K562 (cell line): ENCODE results near the gene HSPA14. TPM values are rescaled to one million over a fixed set of nuclear protein-coding genes. Genes with fewer than 3 reads are reported as not detected.

Experiments
- ATAC-seq: fragments of 200-7000 bp; cut with Tn5 transposase; 3 replicates; pipeline ENCODE4 v1.9.1; 2020; ENCODE audit warnings: moderate library complexity
- BruUV-seq: library from RNA; stranded (reverse); fragments of 400-500 nt; replicated peaks from 2 replicates; lab custom pipeline; 2021; lab: Mats Ljungman, UMichigan
- CTCF ChIA-PET: fragments of 300-600 bp; formaldehyde crosslinking; extraction: SDS; loops from one replicate; lab custom pipeline; 2021; ENCODE audit warnings: low intra/inter-chr PET ratio; lab: Yijun Ruan, JAX
- POLR2A ChIA-PET: fragments of 300-600, 350-650 bp; sonication (Branson Sonifier 250); formaldehyde crosslinking; extraction: SDS; loops from one replicate; lab custom pipeline; 2021; ENCODE audit warnings: antibody characterized with exemption, inconsistent platforms; lab: Yijun Ruan, JAX
- DNase-seq, 4 experiments: peaks; one replicate each; pipeline versions ENCODE4 v3.0.0 to v3.0.0-alpha.2; 2011 to 2018; ENCODE audit warnings: low spot score in 3 of 4, mixed read lengths in 3 of 4; ENCODE audit errors: extremely low read depth in 1 of 4
- FAIRE-seq: peaks from 2 replicates; lab custom pipeline; 2011; peaks lifted over from hg19 to GRCh38; lab: Jason Lieb, UNC
- H2AFZ ChIP-seq: 2 replicates; pipeline ENCODE4 v1.6.0; 2011; ENCODE audit warnings: low read depth, low read length, control low read depth, inconsistent platforms
- H3K27ac ChIP-seq: fragments of 200-600 bp; 3 replicates; pipeline ENCODE4 v1.8.0; 2011; ENCODE audit warnings: low read depth, mild to moderate bottlenecking, control low read depth, inconsistent platforms, low read length, moderate library complexity, mixed read lengths; ENCODE audit errors: extremely low read depth
- H3K27me3 ChIP-seq, 2 experiments: fragments of 300-600 bp in 1 of 2; 2 replicates in 1 of 2; 3 replicates in 1 of 2; pipeline versions ENCODE4 v1.6.0 to v1.8.0; 2011; ENCODE audit warnings: inconsistent platforms in 2 of 2, low read length in 2 of 2, mild to moderate bottlenecking in 1 of 2, mixed read lengths in 1 of 2, moderate library complexity in 1 of 2; ENCODE audit not compliant: control insufficient read depth in 2 of 2, insufficient read depth in 2 of 2
- H3K36me3 ChIP-seq: fragments of 300-600 bp; 3 replicates; pipeline ENCODE4 v1.8.0; 2011; ENCODE audit warnings: mild to moderate bottlenecking, low read length, inconsistent platforms; ENCODE audit not compliant: control insufficient read depth, insufficient read depth
- H3K4me1 ChIP-seq, 2 experiments: fragments of 200-600 bp in 1 of 2; replicated peaks in 1 of 2; 2 replicates in 1 of 2; 3 replicates in 1 of 2; pipeline versions ENCODE4 v1.5.1 to v1.8.0; 2011; ENCODE audit warnings: inconsistent platforms in 2 of 2, low read length in 2 of 2, mild to moderate bottlenecking in 1 of 2, mixed read lengths in 1 of 2, moderate library complexity in 1 of 2; ENCODE audit not compliant: control insufficient read depth in 2 of 2, insufficient read depth in 2 of 2
- H3K4me2 ChIP-seq: 2 replicates; pipeline ENCODE4 v1.6.1; 2011; ENCODE audit warnings: low read length, control low read depth, inconsistent platforms, mixed read lengths; ENCODE audit not compliant: insufficient read depth
- H3K4me3 ChIP-seq: fragments of 200-600 bp; sonication (generic), shearing (Covaris generic); 2 replicates; pipeline ENCODE4 v1.5.1; 2016; ENCODE audit warnings: control low read depth, inconsistent platforms
- H3K79me2 ChIP-seq: fragments of 200-600 bp; 3 replicates; pipeline ENCODE4 v1.8.0; 2011; ENCODE audit warnings: low read length, inconsistent platforms; ENCODE audit not compliant: control insufficient read depth, insufficient read depth
- H3K9ac ChIP-seq, 2 experiments: 2 replicates each; pipeline versions ENCODE4 v1.6.0 to v1.6.1; 2011; ENCODE audit warnings: low read depth in 2 of 2, low read length in 2 of 2, control low read depth in 1 of 2, inconsistent platforms in 1 of 2, mild to moderate bottlenecking in 1 of 2, mixed read lengths in 1 of 2; ENCODE audit not compliant: insufficient read depth in 1 of 2
- H3K9me1 ChIP-seq: one replicate; pipeline ENCODE4 v1.6.0; 2011; ENCODE audit warnings: inconsistent platforms, mild to moderate bottlenecking, low read length, moderate library complexity; ENCODE audit not compliant: control insufficient read depth, insufficient read depth
- H3K9me3 ChIP-seq: replicated peaks from 2 replicates; pipeline ENCODE4 v1.5.1; 2011; ENCODE audit warnings: low read depth, low read length, inconsistent platforms; ENCODE audit not compliant: control insufficient read depth, insufficient read depth
- H4K20me1 ChIP-seq: replicated peaks from 2 replicates; pipeline ENCODE4 v1.6.1; 2011; ENCODE audit warnings: low read length, inconsistent platforms, mixed read lengths; ENCODE audit not compliant: control insufficient read depth, insufficient read depth
- ATF3 ChIP-seq, 2 experiments: fragments of 450-650 bp in 1 of 2; sonication (generic) in 1 of 2; formaldehyde crosslinking in 1 of 2; IDR thresholded peaks in 1 of 2; conservative IDR thresholded peaks in 1 of 2; 2 replicates each; pipeline versions ENCODE4 v1.6.1 to v1.8.1; 2016 to 2023; ENCODE audit warnings: mild to moderate bottlenecking in 2 of 2, moderate library complexity in 2 of 2, inconsistent platforms in 1 of 2, missing genetic modification reagents in 1 of 2
- BMI1 ChIP-seq: fragments of 150-350 bp; IDR thresholded peaks from 2 replicates; pipeline ENCODE4 v1.6.1; 2014; ENCODE audit warnings: low read length
- CBX5 ChIP-seq: IDR thresholded peaks from 2 replicates; pipeline ENCODE4 v1.6.1; 2014; ENCODE audit warnings: low read depth, borderline replicate concordance
- CC2D1A ChIP-seq: fragments of 450-650 bp; IDR thresholded peaks from 2 replicates; pipeline ENCODE4 v1.6.1; 2017; ENCODE audit warnings: mild to moderate bottlenecking
- CEBPG ChIP-seq, 3 experiments: fragments of 200-800 bp in 1 of 3; sonication (Bioruptor generic) in 1 of 3; sonication (generic) in 1 of 3; formaldehyde crosslinking in 1 of 3; IDR thresholded peaks in 2 of 3; conservative IDR thresholded peaks in 1 of 3; 2 replicates each; pipeline versions ENCODE4 v1.6.1 to v1.8.0; 2016 to 2022; ENCODE audit warnings: missing compliant biosample characterization in 2 of 3, missing genetic modification characterization in 2 of 3, mild to moderate bottlenecking in 1 of 3, missing genetic modification reagents in 1 of 3
- RNF219 ChIP-seq: fragments of 250-450 bp; sonication (Bioruptor Pico); IDR thresholded peaks from 2 replicates; pipeline ENCODE4 v1.5.0; 2022; ENCODE audit warnings: mild to moderate bottlenecking
- USF1 ChIP-seq: sonication (generic); formaldehyde crosslinking; IDR thresholded peaks from 2 replicates; pipeline ENCODE4 v1.9.0; 2022; ENCODE audit warnings: mild to moderate bottlenecking, missing genetic modification reagents
- ZBTB8A ChIP-seq: fragments of 450-650 bp; IDR thresholded peaks from 2 replicates; pipeline ENCODE4 v1.6.1; 2018; ENCODE audit warnings: mild to moderate bottlenecking, moderate library complexity; ENCODE audit not compliant: partially characterized antibody
- ZNF316 ChIP-seq: fragments of 450-650 bp; IDR thresholded peaks from 2 replicates; pipeline ENCODE4 v1.6.1; 2016
- in situ Hi-C: fragments of 300-500 bp; cut with MboI; formaldehyde crosslinking; loops from 4 replicates; pipeline ENCODE4 v1.15.0; 2018; ENCODE audit warnings: inconsistent platforms, mixed read lengths
- intact Hi-C: fragments of 100-400 bp; cut with micrococcal nuclease; formaldehyde crosslinking; loops from 2 replicates; pipeline ENCODE4 v1.14.2; 2022
- polyA plus RNA-seq, 8 experiments: library from polyadenylated mRNA; depleted of rRNA in 4 of 8; stranded (reverse) in 5 of 8; unstranded in 3 of 8; fragments of >200 nt; fragmentation: Nextera tagmentation in 2 of 8; fragmentation: Illumina TruSeq in 1 of 8; extraction: Ambion mirVana in 2 of 8; extraction: Trizol in 1 of 8; gene quantifications; 2 replicates each; pipeline versions ENCODE4 v1.2.1 to v1.2.3, GENCODE V29; 2011 to 2014; ENCODE audit warnings: inconsistent platforms in 1 of 8, missing spikeins in 1 of 8
- total RNA-seq, 7 experiments: library from RNA; depleted of rRNA in 6 of 7; stranded (reverse); fragments of >200 nt in 6 of 7; fragmentation: Illumina TruSeq in 2 of 7; extraction: Trizol in 2 of 7; gene quantifications; 2 replicates each; pipeline versions ENCODE4 v1.2.1 to v1.2.3, GENCODE V29; 2011 to 2021; ENCODE audit warnings: low replicate concordance in 1 of 7

HSPA14 gene
- total and polyA plus RNA-seq, 9 of the 15 experiments (the other 6 are each of a cell fraction or from before 2014, with no cell fraction given), result 41.9 to 75.0 (median 63.2) TPM

GRCh38 chr10:14859775-14860174 lies 21.7 kb downstream of the HSPA14 start:
- CTCF ChIA-PET, result no interaction called here
- ATAC-seq (no peak), DNase-seq (no peak), FAIRE-seq (no peak)
- Histone ChIP-seq H3K36me3 (peaks cover 56% of the 10 kb centered on the region; the same call in 2 of the 3 replicates), H3K27ac (no peak overlapping the region), H3K4me3 (no peak overlapping the region), H3K9ac (no peak overlapping the region), H2AFZ (no peak overlapping the region), H3K27me3 (no peaks in the 10 kb centered on the region), H3K4me1 (no peaks in the 10 kb centered on the region)
- intact Hi-C loops (no loop called here), in situ Hi-C loops (no loop called here)
- TF ChIP-seq ATF3 (IDR thresholded peaks at IDR 0.05) (peak; percentile 51), ATF3 (CRISPR knock-in tag; conservative IDR thresholded peaks at IDR 0.05) (no peak), ZNF316 (0 out of 2 replicates have a peak, but pooled peaks have one; percentile 4), USF1 (CRISPR knock-in tag) (no peak), CEBPG (CRISPR knock-in tag; IDR thresholded peaks at IDR 0.05) (no peak), CEBPG (tag; conservative IDR thresholded peaks at IDR 0.05 in 1 of 2, IDR thresholded peaks at IDR 0.05 in 1 of 2) (peak; percentile 24 to 45; a peak in 2 of 4 replicates), BMI1 (no peak), RNF219 (CRISPR knock-in tag) (no peak), CBX5 (no peak), ZBTB8A (no peak), CC2D1A (no peak)
- TF ChIP-seq, all 486 proteins: peak for 3
- no TSS peak for BruUV-seq
- no peaks in the 10 kb centered on the region; the same call in 1 of the 2 replicates for H4K20me1 ChIP-seq
- H3K9me1 ChIP-seq, result no peaks in the 10 kb centered on the region
- POLR2A ChIA-PET, result interaction anchor here (0.8 kb wide), 1 partner anchor 12 kb away, joined by 3 read pairs; no protein-coding TSS in a partner anchor
- H3K4me2 ChIP-seq, result no peak overlapping the region
- H3K9me3 ChIP-seq, result no peaks in the 10 kb centered on the region
- no peaks in the 10 kb centered on the region for H3K79me2 ChIP-seq
